HT-29 (cell line): ENCODE measurements around the gene SPATA17. TPM values are rescaled to one million over a fixed set of nuclear protein-coding genes. Genes with fewer than 3 reads are reported as not detected.
"Not testable (repeated sequence)": the region's sequence is repeated elsewhere in the genome, so short reads cannot be mapped to it uniquely, and the experiment has no call there.

Experiments used
- DNase-seq: peaks from one replicate; pipeline ENCODE4 v3.0.0-alpha.2; 2015; ENCODE audit warnings: low spot score
- total RNA-seq: library from RNA; depleted of rRNA; stranded (reverse); fragments of >200 nt; shearing (Covaris generic); gene quantifications from 2 replicates; pipeline ENCODE4 v1.2.3, GENCODE V29; 2014

The SPATA17 gene
- total RNA-seq, 1 experiment from 2014 or later, result 0.05 TPM

GRCh38 chr1:217674028-217674729, 43.0 kb downstream of the SPATA17 start:
- DNase-seq, result no peak

- DNase-seq, result no peak
Observed at GRCh38 chr1:217681806-217682205, 50.7 kb downstream of the SPATA17 start.

- no peak for DNase-seq
Observed at GRCh38 chr1:217687511-217687910, 56.4 kb downstream of the SPATA17 start.

- DNase-seq, result not testable (repeated sequence)
Observed at GRCh38 chr1:217696140-217696539, 65.0 kb downstream of the SPATA17 start.

GRCh38 chr1:217703326-217703725, 72.2 kb downstream of the SPATA17 start:
- no peak for DNase-seq

GRCh38 chr1:217712925-217713597, 81.9 kb downstream of the SPATA17 start:
- DNase-seq, result peak; percentile 16

- no peak for DNase-seq
Observed at GRCh38 chr1:217715681-217716080, 84.5 kb downstream of the SPATA17 start.

- peak; percentile 38 for DNase-seq
Observed at GRCh38 chr1:217717959-217718358, 86.8 kb downstream of the SPATA17 start.

GRCh38 chr1:217718873-217719272, 87.7 kb downstream of the SPATA17 start:
- peak; percentile 48 for DNase-seq

GRCh38 chr1:217721692-217722091, 90.5 kb downstream of the SPATA17 start:
- no peak for DNase-seq

- DNase-seq, result no peak
Observed at GRCh38 chr1:217734973-217735372, 103.8 kb downstream of the SPATA17 start.

GRCh38 chr1:217747156-217747769, 116.1 kb downstream of the SPATA17 start:
- peak; percentile 45 for DNase-seq

GRCh38 chr1:217769768-217770167, 138.6 kb downstream of the SPATA17 start:
- no peak for DNase-seq

- DNase-seq, result no peak
Observed at GRCh38 chr1:217770918-217771317, 139.8 kb downstream of the SPATA17 start.

GRCh38 chr1:217776693-217777092, 145.5 kb downstream of the SPATA17 start:
- no peak for DNase-seq

- DNase-seq, result no peak
Observed at GRCh38 chr1:217781056-217781455, 149.9 kb downstream of the SPATA17 start.

- DNase-seq, result no peak
Observed at GRCh38 chr1:217791091-217791490, 159.9 kb downstream of the SPATA17 start.

GRCh38 chr1:217805792-217806191, 174.6 kb downstream of the SPATA17 start:
- no peak for DNase-seq

GRCh38 chr1:217812175-217812574, 181.0 kb downstream of the SPATA17 start:
- DNase-seq, result no peak

- DNase-seq, result no peak
Observed at GRCh38 chr1:217813031-217813430, 181.9 kb downstream of the SPATA17 start.

GRCh38 chr1:217837691-217838090, 206.5 kb downstream of the SPATA17 start:
- DNase-seq, result no peak

GRCh38 chr1:217839161-217839560, 208.0 kb downstream of the SPATA17 start:
- no peak for DNase-seq

- DNase-seq, result no peak
Observed at GRCh38 chr1:217846733-217847132, 215.6 kb downstream of the SPATA17 start.
